ENCODE data around the gene ZNF750.

DNA sequence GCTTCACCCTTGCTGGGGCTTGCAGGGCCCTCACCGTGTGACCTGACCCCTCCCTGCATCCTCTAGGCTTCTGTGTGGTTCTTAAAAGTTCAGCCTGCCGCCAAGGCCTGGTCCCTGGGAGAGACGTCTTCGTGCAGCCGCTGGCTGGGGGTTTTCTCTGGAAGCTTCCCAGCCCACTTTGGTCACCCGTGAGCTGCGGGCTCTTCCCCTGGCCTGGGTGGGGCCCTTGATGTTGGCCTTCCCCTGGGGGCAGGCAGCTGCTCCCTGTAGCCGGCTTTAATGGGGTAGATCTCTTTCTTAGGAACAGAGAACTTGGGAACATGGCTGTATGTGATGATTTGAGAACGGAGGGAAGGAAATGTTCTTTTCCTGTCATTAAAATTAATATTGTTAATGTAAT is 32.7 kb downstream of the ZNF750 start:
- TF ChIP-seq POLR2A (IDR thresholded peaks at IDR 0.05; ENCODE audit: low read depth, low read length) = no peak
- no peak for TF ChIP-seq NBN (IDR thresholded peaks at IDR 0.05)
- TF ChIP-seq, protein P1, sequence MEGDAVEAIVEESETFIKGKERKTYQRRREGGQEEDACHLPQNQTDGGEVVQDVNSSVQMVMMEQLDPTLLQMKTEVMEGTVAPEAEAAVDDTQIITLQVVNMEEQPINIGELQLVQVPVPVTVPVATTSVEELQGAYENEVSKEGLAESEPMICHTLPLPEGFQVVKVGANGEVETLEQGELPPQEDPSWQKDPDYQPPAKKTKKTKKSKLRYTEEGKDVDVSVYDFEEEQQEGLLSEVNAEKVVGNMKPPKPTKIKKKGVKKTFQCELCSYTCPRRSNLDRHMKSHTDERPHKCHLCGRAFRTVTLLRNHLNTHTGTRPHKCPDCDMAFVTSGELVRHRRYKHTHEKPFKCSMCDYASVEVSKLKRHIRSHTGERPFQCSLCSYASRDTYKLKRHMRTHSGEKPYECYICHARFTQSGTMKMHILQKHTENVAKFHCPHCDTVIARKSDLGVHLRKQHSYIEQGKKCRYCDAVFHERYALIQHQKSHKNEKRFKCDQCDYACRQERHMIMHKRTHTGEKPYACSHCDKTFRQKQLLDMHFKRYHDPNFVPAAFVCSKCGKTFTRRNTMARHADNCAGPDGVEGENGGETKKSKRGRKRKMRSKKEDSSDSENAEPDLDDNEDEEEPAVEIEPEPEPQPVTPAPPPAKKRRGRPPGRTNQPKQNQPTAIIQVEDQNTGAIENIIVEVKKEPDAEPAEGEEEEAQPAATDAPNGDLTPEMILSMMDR (IDR thresholded peaks at IDR 0.05 in 2 of 3, conservative IDR thresholded peaks at IDR 0.05 in 1 of 3; ENCODE audit: control insufficient read depth in 2 of 3, extremely low read depth in 1 of 3, insufficient read depth in 1 of 3, low read depth in 3 of 3, low read length in 3 of 3) = no peak
- TF ChIP-seq REST (IDR thresholded peaks at IDR 0.05; ENCODE audit: low read depth, low read length) = no peak
- no peak for TF ChIP-seq CHD4 (IDR thresholded peaks at IDR 0.05)
- TF ChIP-seq RCOR1 (conservative IDR thresholded peaks at IDR 0.05; ENCODE audit: low read depth, low read length) = no peak
- TF ChIP-seq, protein P2, sequence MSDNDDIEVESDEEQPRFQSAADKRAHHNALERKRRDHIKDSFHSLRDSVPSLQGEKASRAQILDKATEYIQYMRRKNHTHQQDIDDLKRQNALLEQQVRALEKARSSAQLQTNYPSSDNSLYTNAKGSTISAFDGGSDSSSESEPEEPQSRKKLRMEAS (IDR thresholded peaks at IDR 0.05; ENCODE audit: low read depth, low read length) = no peak
